GM12892 (cell line): ENCODE data around the gene DRC7.

Experiments
- POLR2A ChIP-seq: IDR thresholded peaks from 2 replicates; pipeline ENCODE4 v1.6.1; 2011; ENCODE audit warnings: low read depth, low read length, control low read depth
- POLR2AphosphoS5 ChIP-seq: IDR thresholded peaks from 2 replicates; pipeline ENCODE4 v1.6.1; 2011; ENCODE audit warnings: low read depth, low read length, control low read depth

DNA sequence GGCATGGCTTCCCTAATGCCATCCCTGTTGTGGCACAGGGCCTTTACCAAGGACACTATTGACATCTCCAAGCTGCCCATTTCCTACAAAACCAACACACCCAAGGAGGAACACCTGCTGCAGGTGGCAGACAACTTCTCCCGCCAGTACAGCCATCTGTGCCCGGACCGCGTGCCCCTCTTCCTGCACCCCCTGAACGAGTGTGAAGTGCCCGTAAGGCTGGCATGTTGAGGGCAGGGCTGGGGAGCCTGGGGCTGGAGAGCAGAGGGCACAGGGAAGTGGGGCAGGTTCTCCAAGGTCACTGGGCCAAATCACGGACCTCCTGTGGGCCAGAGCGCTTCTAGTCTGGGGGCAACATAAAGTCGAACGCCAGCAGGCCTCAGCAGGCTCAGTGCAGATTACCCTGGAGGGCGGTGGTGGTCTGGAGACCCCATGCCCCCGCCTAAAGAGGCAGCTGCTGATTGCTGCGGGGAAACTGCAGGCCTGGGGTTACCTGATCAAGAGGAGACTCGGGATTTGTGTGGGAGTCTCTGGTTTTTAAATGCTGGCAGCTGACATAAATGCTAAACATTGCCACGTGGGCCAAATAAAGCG lies 4.3 kb downstream of the DRC7 start:
- TF ChIP-seq POLR2A = no peak
- TF ChIP-seq POLR2AphosphoS5 = no peak
